A549 (cell line): ENCODE data around the gene MUC2. TPM values are rescaled to one million over a fixed set of nuclear protein-coding genes. Genes with fewer than 3 reads are reported as not detected.

Source experiments
- ATAC-seq, 2 experiments: fragments of 200-7000 bp in 1 of 2; fragments of >200 bp in 1 of 2; cut with Nextera tagmentation in 1 of 2; cut with Tn5 transposase in 1 of 2; 3 replicates each; pipeline versions ENCODE4 v1.8.0 to v1.9.1; 2018 to 2020; ENCODE audit warnings: mild to moderate bottlenecking in 1 of 2, moderate library complexity in 1 of 2
- CTCF ChIA-PET: fragments of 300-600 bp; sonication (Branson Sonifier 250); formaldehyde crosslinking; extraction: SDS; loops from one replicate; lab custom pipeline; 2021; ENCODE audit warnings: antibody characterized with exemption, inconsistent platforms; lab: Yijun Ruan, JAX
- POLR2A ChIA-PET: fragments of 350-600 bp; formaldehyde crosslinking; extraction: SDS; loops from one replicate; lab custom pipeline; 2021; ENCODE audit warnings: antibody characterized with exemption, inconsistent platforms; lab: Yijun Ruan, JAX
- DNase-seq, 2 experiments: peaks; one replicate each; pipeline versions ENCODE4 v3.0.0 to v3.0.0-alpha.2; 2011 to 2016; ENCODE audit warnings: low read depth in 1 of 2, low spot score in 1 of 2
- FAIRE-seq: peaks from 2 replicates; lab custom pipeline; 2011; peaks lifted over from hg19 to GRCh38; lab: Jason Lieb, UNC
- H3K27ac ChIP-seq, 2 experiments: fragments of >200 bp; sonication (Bioruptor Twin); formaldehyde crosslinking; 3 replicates each; pipeline ENCODE4 v1.5.1; 2016 to 2017
- H3K4me1 ChIP-seq: fragments of >200 bp; sonication (Bioruptor Twin); formaldehyde crosslinking; 3 replicates; pipeline ENCODE4 v1.6.1; 2016
- H3K4me2 ChIP-seq: fragments of >200 bp; sonication (Bioruptor Twin); formaldehyde crosslinking; 3 replicates; pipeline ENCODE4 v1.6.1; 2016
- H3K4me3 ChIP-seq: fragments of >200 bp; sonication (Bioruptor Twin); formaldehyde crosslinking; 3 replicates; pipeline ENCODE4 v1.5.1; 2016
- H3K9me3 ChIP-seq: fragments of >200 bp; sonication (Bioruptor Twin); formaldehyde crosslinking; 3 replicates; pipeline ENCODE4 v1.6.1; 2016
- EP300 ChIP-seq, 2 experiments: fragments of >200 bp; sonication (Bioruptor Twin); formaldehyde crosslinking; IDR thresholded peaks; 2 replicates in 1 of 2; 3 replicates in 1 of 2; pipeline ENCODE4 v1.6.1; 2016 to 2017
- HOXA7 ChIP-seq: fragments of 250-450 bp; sonication (Bioruptor Pico); IDR thresholded peaks from 2 replicates; pipeline ENCODE4 v1.5.0; 2020; ENCODE audit warnings: mild to moderate bottlenecking, moderate library complexity
- JUNB ChIP-seq: fragments of >200 bp; sonication (Bioruptor Twin); formaldehyde crosslinking; IDR thresholded peaks from 2 replicates; pipeline ENCODE4 v1.6.1; 2016
- MAX ChIP-seq: IDR thresholded peaks from 2 replicates; pipeline ENCODE4 v1.6.1; 2012
- PHF8 ChIP-seq: fragments of 200-600 bp; sonication (generic); IDR thresholded peaks from 2 replicates; pipeline ENCODE4 v1.6.1; 2016; ENCODE audit warnings: low read depth, mild to moderate bottlenecking, antibody characterized with exemption, moderate library complexity, borderline replicate concordance
- POLR2AphosphoS2 ChIP-seq: conservative IDR thresholded peaks from 2 replicates; pipeline ENCODE4 v1.6.1; 2012; ENCODE audit warnings: low read length, improper control_type of control experiment, inconsistent platforms
- RFX5 ChIP-seq: fragments of 450-650 bp; IDR thresholded peaks from 2 replicates; pipeline ENCODE4 v1.7.1; 2014; ENCODE audit warnings: antibody characterized with exemption, mild to moderate bottlenecking, moderate library complexity
- SMC3 ChIP-seq: fragments of >200 bp; sonication (Bioruptor Twin); formaldehyde crosslinking; IDR thresholded peaks from 3 replicates; pipeline ENCODE4 v1.6.1; 2018; ENCODE audit warnings: inconsistent platforms
- SREBF2 ChIP-seq: fragments of 450-650 bp; IDR thresholded peaks from 2 replicates; pipeline ENCODE4 v1.6.1; 2014; ENCODE audit warnings: mild to moderate bottlenecking, moderate library complexity
- ZNF302 ChIP-seq: fragments of 250-450 bp; sonication (Bioruptor Pico); IDR thresholded peaks from 2 replicates; pipeline ENCODE4 v1.9.0; 2021; ENCODE audit warnings: inconsistent platforms, mild to moderate bottlenecking, moderate library complexity
- WGBS: methylation state at CpG from one replicate; pipeline ENCODE4 v1.1.6; 2017; ENCODE audit errors: missing lambda C conversion rate; 5-methylcytosine and 5-hydroxymethylcytosine counted together
- polyA plus RNA-seq, 4 experiments: library from polyadenylated mRNA; depleted of rRNA in 3 of 4; stranded (reverse); fragments of >200 nt; fragmentation: RNase III in 1 of 4; extraction: RNeasy Plus Mini Kit Qiagen cat#74134 plus additional on column Dnase treatment in 1 of 4; gene quantifications; 2 replicates in 3 of 4; 3 replicates in 1 of 4; pipeline ENCODE4 v1.2.3, GENCODE V29; 2011 to 2017
- TF ChIP-seq, protein P1 (sequence below): fragments of 150-350 bp; IDR thresholded peaks from 2 replicates; pipeline ENCODE4 v1.6.1; 2014; ENCODE audit warnings: low read depth, mild to moderate bottlenecking, low read length
- TF ChIP-seq, protein P2 (sequence below): fragments of 250-450 bp; sonication (Bioruptor Pico); IDR thresholded peaks from 2 replicates; pipeline ENCODE4 v1.5.0; 2020; ENCODE audit warnings: low read depth, mild to moderate bottlenecking, moderate library complexity
- TF ChIP-seq, protein P3 (sequence below): fragments of >200 bp; sonication (Bioruptor Twin); formaldehyde crosslinking; IDR thresholded peaks from 3 replicates; pipeline ENCODE4 v1.5.1; 2016
- TF ChIP-seq, protein P4 (sequence below): fragments of 450-650 bp; IDR thresholded peaks from 2 replicates; pipeline ENCODE4 v1.6.1; 2014; ENCODE audit warnings: antibody characterized with exemption

MUC2 gene
- polyA plus RNA-seq, 2 of the 4 experiments (the other 2 are of a cell fraction): 0.01 to 0.03 TPM

GRCh38 chr11:1028616-1029015 is 46.1 kb upstream of the MUC2 start:
- POLR2A ChIA-PET: no interaction called here
- no peaks in the 10 kb centered on the region for H3K9me3 ChIP-seq
- TF ChIP-seq JUNB (no peak), SREBF2 (no peak), ZNF302 (CRISPR knock-in tag) (no peak), POLR2AphosphoS2 (no peak), RFX5 (no peak), PHF8 (no peak), MAX (no peak)
- TF ChIP-seq, protein P1, sequence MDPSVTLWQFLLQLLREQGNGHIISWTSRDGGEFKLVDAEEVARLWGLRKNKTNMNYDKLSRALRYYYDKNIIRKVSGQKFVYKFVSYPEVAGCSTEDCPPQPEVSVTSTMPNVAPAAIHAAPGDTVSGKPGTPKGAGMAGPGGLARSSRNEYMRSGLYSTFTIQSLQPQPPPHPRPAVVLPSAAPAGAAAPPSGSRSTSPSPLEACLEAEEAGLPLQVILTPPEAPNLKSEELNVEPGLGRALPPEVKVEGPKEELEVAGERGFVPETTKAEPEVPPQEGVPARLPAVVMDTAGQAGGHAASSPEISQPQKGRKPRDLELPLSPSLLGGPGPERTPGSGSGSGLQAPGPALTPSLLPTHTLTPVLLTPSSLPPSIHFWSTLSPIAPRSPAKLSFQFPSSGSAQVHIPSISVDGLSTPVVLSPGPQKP: no peak
- TF ChIP-seq, protein P2, sequence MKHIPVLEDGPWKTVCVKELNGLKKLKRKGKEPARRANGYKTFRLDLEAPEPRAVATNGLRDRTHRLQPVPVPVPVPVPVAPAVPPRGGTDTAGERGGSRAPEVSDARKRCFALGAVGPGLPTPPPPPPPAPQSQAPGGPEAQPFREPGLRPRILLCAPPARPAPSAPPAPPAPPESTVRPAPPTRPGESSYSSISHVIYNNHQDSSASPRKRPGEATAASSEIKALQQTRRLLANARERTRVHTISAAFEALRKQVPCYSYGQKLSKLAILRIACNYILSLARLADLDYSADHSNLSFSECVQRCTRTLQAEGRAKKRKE (CRISPR knock-in tag): no peak
- TF ChIP-seq, protein P3, sequence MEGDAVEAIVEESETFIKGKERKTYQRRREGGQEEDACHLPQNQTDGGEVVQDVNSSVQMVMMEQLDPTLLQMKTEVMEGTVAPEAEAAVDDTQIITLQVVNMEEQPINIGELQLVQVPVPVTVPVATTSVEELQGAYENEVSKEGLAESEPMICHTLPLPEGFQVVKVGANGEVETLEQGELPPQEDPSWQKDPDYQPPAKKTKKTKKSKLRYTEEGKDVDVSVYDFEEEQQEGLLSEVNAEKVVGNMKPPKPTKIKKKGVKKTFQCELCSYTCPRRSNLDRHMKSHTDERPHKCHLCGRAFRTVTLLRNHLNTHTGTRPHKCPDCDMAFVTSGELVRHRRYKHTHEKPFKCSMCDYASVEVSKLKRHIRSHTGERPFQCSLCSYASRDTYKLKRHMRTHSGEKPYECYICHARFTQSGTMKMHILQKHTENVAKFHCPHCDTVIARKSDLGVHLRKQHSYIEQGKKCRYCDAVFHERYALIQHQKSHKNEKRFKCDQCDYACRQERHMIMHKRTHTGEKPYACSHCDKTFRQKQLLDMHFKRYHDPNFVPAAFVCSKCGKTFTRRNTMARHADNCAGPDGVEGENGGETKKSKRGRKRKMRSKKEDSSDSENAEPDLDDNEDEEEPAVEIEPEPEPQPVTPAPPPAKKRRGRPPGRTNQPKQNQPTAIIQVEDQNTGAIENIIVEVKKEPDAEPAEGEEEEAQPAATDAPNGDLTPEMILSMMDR: no peak
- TF ChIP-seq, all 56 proteins: peak for 0
- Histone ChIP-seq H3K27ac (no peak overlapping the region), H3K4me1 (no peaks in the 10 kb centered on the region), H3K4me2 (no peak overlapping the region), H3K4me3 (no peak overlapping the region)
- 88% methylated on average over 13 of the region's 14 CpGs for WGBS
- ATAC-seq: no peak
- CTCF ChIA-PET: interaction anchor here (0.8 to 1.9 kb wide), 3 partner anchors 13 to 22 kb away, joined by 4 to 9 read pairs (median 4); no protein-coding TSS in a partner anchor
- no peak for FAIRE-seq
- no peak for DNase-seq

GRCh38 chr11:1029051-1029450 is 45.6 kb upstream of the MUC2 start:
- Histone ChIP-seq H3K4me3 (no peak overlapping the region), H3K4me2 (no peak overlapping the region), H3K4me1 (no peaks in the 10 kb centered on the region), H3K27ac (no peak overlapping the region), H3K9me3 (no peaks in the 10 kb centered on the region)
- FAIRE-seq (no peak), DNase-seq (no peak), ATAC-seq (no peak; a peak in 1 of 6 replicates)
- 84% methylated on average over 15 of the region's 25 CpGs for WGBS
- POLR2A ChIA-PET: no interaction called here
- TF ChIP-seq EP300 (IDR thresholded peaks at IDR 0.05) (no peak), HOXA7 (CRISPR knock-in tag) (no peak), SMC3 (no peak)
- CTCF ChIA-PET: interaction anchor here (1.7 to 1.9 kb wide), 2 partner anchors 13 to 21 kb away, joined by 4 to 9 read pairs; no protein-coding TSS in a partner anchor

GRCh38 chr11:1029654-1030053 is 45.0 kb upstream of the MUC2 start:
- no peak for FAIRE-seq
- Histone ChIP-seq H3K27ac (no peak overlapping the region), H3K4me2 (no peak overlapping the region), H3K4me3 (no peak overlapping the region), H3K9me3 (no peaks in the 10 kb centered on the region), H3K4me1 (no peaks in the 10 kb centered on the region)
- 61% methylated on average over 13 of the region's 16 CpGs for WGBS
- ChIA-PET POLR2A (no interaction called here), CTCF (interaction anchor here (1.6 to 1.9 kb wide), 3 partner anchors 12 to 101 kb away, joined by 4 to 9 read pairs (median 4); no protein-coding TSS in a partner anchor)
- TF ChIP-seq, protein P4, sequence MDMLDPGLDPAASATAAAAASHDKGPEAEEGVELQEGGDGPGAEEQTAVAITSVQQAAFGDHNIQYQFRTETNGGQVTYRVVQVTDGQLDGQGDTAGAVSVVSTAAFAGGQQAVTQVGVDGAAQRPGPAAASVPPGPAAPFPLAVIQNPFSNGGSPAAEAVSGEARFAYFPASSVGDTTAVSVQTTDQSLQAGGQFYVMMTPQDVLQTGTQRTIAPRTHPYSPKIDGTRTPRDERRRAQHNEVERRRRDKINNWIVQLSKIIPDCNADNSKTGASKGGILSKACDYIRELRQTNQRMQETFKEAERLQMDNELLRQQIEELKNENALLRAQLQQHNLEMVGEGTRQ: no peak
- TF ChIP-seq, protein P3: no peak
- no peak for TF ChIP-seq HOXA7 (CRISPR knock-in tag)
- peak; percentile 27 to 51; a peak in 4 of 6 replicates for ATAC-seq
- DNase-seq: peak in 1 of 2 experiments; percentile 36
